ENCODE measurements around the gene LMF1.

The LMF1 gene

DNA sequence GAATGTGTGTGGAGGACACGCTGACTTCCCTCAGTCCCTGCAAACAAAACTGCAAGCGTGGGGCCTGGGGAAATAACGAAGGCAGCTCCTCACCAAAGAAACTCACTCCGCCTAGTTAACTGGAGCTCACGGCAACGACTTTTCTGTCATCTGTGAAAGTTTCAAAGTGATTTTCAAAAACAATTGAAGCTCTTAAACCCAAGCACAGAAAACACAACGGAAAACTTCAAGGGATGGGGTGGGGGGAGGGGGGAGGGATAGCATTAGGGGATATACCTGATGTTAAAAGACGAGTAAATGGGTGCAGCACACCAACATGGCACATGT, 167.1 kb downstream of the LMF1 start:
- Histone ChIP-seq H3K27me3 (ENCODE audit: low read depth, low read length) (peaks cover 16% of the 10 kb centered on the region), H3K4me3 (ENCODE audit: low read length) (no peak overlapping the region), H3K4me1 (ENCODE audit: low read length) (peaks cover 7% of the 10 kb centered on the region), H2AFZ (ENCODE audit: low read depth, low read length) (no peak overlapping the region), H3K36me3 (replicated peaks; ENCODE audit: low read depth, low read length) (no peaks in the 10 kb centered on the region), H4K20me1 (ENCODE audit: insufficient read depth, low read length) (no peaks in the 10 kb centered on the region), H3K79me2 (ENCODE audit: low read length) (peaks cover 8% of the 10 kb centered on the region; the same call in 1 of the 2 replicates), H3K9me3 (ENCODE audit: insufficient read depth, low read length) (no peaks in the 10 kb centered on the region), H3K4me2 (ENCODE audit: low read length) (no peak overlapping the region), H3K9ac (ENCODE audit: low read length) (no peak overlapping the region), H3K27ac (ENCODE audit: low read length) (no peak overlapping the region)
- TF ChIP-seq, protein P1, sequence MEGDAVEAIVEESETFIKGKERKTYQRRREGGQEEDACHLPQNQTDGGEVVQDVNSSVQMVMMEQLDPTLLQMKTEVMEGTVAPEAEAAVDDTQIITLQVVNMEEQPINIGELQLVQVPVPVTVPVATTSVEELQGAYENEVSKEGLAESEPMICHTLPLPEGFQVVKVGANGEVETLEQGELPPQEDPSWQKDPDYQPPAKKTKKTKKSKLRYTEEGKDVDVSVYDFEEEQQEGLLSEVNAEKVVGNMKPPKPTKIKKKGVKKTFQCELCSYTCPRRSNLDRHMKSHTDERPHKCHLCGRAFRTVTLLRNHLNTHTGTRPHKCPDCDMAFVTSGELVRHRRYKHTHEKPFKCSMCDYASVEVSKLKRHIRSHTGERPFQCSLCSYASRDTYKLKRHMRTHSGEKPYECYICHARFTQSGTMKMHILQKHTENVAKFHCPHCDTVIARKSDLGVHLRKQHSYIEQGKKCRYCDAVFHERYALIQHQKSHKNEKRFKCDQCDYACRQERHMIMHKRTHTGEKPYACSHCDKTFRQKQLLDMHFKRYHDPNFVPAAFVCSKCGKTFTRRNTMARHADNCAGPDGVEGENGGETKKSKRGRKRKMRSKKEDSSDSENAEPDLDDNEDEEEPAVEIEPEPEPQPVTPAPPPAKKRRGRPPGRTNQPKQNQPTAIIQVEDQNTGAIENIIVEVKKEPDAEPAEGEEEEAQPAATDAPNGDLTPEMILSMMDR (IDR thresholded peaks at IDR 0.05; ENCODE audit: low read depth, low read length) = no peak
- no peak for TF ChIP-seq EZH2phosphoT487 (IDR thresholded peaks at IDR 0.05; ENCODE audit: low read depth)
